GM19240 (cell line): Measurements from ENCODE around the gene SYVN1.

Experiments
- DNase-seq: peaks from one replicate; pipeline ENCODE4 v3.0.0; 2011; ENCODE audit warnings: low spot score; ENCODE audit not compliant: insufficient read length

Gene SYVN1

DNA sequence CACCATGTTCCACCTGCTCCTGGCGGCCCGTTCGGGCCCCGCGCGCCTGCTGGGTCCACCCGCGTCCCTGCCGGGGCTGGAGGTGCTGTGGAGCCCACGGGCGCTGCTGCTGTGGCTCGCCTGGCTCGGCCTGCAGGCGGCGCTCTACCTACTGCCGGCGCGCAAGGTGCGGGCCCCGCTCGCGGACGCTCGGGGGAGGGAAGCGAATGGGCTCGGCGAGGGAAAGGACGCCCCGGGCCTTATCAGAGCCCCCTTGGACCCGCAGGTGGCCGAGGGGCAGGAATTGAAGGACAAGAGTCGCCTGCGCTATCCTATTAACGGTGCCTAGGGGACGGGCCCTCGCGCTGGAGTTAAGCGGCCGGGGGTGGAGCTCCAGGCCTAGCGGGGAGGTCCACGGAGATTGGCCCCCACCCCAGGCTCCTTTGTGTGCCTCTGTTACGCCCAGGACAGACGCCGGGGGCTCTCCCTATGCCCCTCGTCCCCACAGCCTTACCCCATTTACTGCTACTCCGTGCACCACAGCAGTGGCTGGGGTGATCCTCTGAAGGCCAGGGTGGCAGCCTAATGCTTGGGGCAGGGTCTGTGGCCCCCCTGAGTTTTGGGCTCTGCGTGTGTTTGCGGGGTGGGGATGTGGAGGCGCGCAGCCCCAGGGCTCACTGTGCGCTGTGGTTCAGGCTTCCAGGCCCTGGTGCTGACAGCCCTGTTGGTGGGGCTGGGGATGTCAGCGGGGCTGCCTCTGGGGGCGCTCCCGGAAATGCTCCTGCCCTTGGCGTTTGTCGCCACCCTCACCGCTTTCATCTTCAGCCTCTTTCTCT, 21.6 kb downstream of the SYVN1 start:
- DNase-seq: peak; percentile 50

GRCh38 chr11:65111744-65112545, 22.4 kb downstream of the SYVN1 start, which contains the start of gene TM7SF2:
TM7SF2 (plus strand) TSS chr11:65111872; CDS start chr11:65112016, 144 bp downstream.
- no peak for DNase-seq

DNA sequence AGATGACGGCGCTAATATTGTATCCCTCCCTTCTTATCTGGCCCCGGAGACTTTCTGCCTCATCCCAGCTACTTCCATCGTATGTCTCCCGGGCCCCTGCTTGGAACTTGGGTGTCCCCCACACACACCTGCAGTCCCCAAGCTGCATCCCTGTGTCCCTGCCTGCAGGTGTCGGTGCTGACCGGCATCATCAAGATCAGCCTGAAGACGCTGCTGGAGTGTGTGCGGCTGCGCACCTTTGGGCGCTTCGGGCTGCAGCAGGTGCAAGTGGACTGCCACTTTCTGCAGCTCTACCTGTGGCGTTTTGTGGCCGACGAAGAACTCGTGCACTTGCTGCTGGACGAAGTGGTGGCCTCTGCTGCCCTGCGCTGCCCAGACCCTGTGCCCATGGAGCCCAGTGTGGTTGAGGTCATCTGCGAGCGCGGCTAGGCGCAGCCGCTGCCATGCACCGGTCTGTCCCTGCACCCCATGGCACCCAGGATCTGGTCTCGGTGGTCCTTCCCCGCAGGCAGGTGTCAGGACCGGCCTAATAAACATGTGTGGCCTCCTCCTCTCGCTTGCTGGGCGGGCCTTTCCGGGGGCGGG, 23.1 kb downstream of the SYVN1 start:
- DNase-seq: peak; percentile 94

- peak; percentile 95 for DNase-seq
Observed at GRCh38 chr11:65110354-65110861, 23.9 kb downstream of the SYVN1 start.

GRCh38 chr11:65109231-65110198, 24.8 kb downstream of the SYVN1 start:
- DNase-seq: no peak

GRCh38 chr11:65108469-65109123, 25.7 kb downstream of the SYVN1 start:
- DNase-seq: no peak

- no peak for DNase-seq
Observed at GRCh38 chr11:65107751-65108468, 26.4 kb downstream of the SYVN1 start.

- no peak for DNase-seq
Observed at GRCh38 chr11:65107078-65107477, 27.2 kb downstream of the SYVN1 start.

GRCh38 chr11:65104628-65105027, 29.7 kb downstream of the SYVN1 start:
- no peak for DNase-seq

DNA sequence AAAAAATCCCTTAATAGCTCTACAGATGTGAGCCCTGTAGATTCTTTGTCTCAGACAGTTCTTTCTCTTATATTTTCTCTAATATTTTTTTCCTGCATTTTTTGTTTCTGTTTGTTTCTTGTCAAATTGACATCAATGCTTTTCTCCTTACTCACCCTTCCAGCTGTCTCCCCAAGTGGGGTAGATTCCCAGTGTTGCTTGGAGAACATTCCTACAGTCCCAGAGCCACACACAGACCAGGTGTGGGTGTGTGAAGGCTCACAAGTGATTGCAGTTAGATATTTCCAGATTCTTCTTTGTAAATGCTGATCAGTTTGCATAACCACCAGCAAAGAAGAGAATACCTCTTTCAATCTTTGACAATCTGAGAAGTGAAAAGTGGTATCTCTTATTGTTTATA, 30.8 kb downstream of the SYVN1 start:
- DNase-seq: no peak

- no peak for DNase-seq
Observed at GRCh38 chr11:65102142-65103095, 31.9 kb downstream of the SYVN1 start.

- no peak for DNase-seq
Observed at GRCh38 chr11:65100674-65101350, 33.5 kb downstream of the SYVN1 start.

DNA sequence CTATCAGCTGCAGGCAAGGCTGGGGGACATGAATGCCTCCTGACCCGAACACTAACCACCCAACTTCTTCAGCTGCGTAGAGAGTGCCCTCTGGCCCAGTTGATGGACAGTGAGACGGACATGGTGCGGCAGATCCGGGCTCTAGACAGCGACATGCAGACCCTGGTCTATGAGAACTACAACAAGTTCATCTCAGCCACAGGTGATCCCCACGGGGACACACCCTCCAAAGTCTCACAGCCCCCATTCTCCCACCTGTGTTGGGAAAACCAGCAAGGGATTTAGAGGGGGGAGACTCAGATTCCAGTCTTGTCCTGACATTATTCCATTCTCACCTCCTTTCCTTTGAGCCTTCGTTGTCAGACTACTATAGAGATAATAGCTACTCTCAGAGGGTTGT, 37.4 kb downstream of the SYVN1 start:
- DNase-seq: no peak

DNA sequence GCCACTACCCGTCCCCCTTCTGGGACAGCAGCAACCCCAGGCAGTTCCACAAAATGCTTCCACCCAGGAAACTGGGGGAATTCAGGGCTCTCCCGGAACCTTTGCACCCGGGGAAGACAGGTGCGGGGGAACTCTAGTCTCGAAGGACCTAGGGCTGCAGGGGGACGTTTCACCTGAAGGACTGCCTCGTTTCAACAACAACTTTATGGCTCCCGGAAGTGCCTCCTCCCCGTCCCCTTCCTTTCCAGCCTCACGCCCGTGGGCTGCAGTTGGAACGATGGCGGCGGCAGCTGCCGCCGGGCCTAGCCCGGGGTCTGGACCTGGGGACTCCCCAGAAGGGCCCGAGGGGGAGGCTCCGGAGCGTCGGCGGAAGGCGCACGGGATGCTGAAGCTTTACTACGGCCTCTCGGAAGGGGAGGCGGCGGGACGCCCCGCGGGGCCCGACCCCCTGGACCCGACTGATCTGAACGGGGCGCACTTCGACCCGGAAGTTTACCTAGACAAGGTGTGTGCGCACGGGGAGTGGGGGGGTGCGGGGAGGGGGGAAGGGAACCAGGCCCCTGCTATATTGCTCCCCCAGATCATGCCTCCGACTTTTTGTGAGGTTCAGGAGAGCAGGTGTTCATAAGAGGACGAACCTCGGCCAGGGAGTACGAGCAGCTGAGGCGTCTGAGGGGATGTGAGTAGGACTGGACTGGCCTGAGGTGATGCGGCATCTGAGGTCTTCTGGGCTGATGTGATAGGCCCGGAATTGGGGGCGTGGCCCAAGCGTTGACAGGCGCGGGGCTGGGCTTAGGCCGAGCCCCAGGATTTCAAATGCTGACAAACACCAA, 38.1 kb downstream of the SYVN1 start, which contains the start of gene VPS51:
Gene VPS51, plus strand, starts transcription at position 241 of the 833 bp plus-strand sequence. Its CDS starts 37 bp downstream, at position 278.
- DNase-seq: peak; percentile 93

DNA sequence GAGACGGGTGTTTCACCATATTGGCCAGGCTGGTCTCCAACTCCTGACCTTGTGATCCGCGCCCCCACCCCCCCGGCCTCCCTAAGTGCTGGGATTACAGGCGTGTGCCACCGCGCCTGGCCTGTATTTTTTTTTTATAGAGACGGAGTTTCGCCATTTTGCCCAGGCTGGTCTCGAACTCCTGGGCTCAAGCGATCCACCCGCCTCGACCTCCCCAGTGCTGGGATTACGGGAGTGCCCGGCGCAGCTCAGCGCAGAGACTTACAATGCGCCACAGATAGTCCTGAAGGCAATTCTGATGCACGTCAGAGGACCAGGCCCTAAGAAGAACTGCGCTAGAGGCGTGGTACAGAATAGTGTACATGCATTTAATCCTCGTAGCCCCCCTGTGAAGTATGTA, 38.9 kb downstream of the SYVN1 start:
- DNase-seq: no peak

GRCh38 chr11:65090628-65091027, 43.7 kb downstream of the SYVN1 start:
- DNase-seq: no peak

- no peak for DNase-seq
Observed at GRCh38 chr11:65089621-65090020, 44.7 kb downstream of the SYVN1 start.
